LHCN-M2 (cell line): ENCODE results near the gene ACIN1. TPM values are rescaled to one million over a fixed set of nuclear protein-coding genes. Genes with fewer than 3 reads are reported as not detected.
"Not testable (repeated sequence)": the region's sequence is repeated elsewhere in the genome, so short reads cannot be mapped to it uniquely, and the experiment has no call there.

ENCODE experiments used
- DNase-seq: peaks from one replicate; pipeline ENCODE4 v3.0.0-alpha.2; 2012; ENCODE audit warnings: low read depth
- total RNA-seq: library from RNA; depleted of rRNA; stranded (reverse); fragments of >200 nt; gene quantifications from 2 replicates; pipeline ENCODE4 v1.2.3, GENCODE V29; 2014

The ACIN1 gene
- total RNA-seq, 1 experiment from 2014 or later: 106 TPM

DNA sequence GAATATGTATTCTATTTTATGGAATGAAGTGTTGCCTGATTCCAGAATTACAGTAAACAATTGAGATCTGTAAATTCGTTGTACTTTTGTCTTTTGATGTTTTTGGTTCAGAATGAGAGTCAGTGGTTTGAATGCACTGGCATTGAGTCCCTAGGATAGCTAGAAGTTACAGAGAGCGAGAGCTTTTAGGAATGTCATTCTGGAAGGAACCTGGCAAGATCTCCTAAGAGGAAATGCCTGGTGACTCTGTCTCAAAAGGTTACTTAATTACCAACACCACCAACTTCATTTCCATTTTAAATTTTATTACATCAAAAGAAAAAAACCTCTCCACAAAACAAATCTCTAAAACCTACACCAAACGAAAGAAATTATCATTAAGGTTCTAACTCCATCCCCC is 30.1 kb upstream of the ACIN1 start:
- DNase-seq: no peak

DNA sequence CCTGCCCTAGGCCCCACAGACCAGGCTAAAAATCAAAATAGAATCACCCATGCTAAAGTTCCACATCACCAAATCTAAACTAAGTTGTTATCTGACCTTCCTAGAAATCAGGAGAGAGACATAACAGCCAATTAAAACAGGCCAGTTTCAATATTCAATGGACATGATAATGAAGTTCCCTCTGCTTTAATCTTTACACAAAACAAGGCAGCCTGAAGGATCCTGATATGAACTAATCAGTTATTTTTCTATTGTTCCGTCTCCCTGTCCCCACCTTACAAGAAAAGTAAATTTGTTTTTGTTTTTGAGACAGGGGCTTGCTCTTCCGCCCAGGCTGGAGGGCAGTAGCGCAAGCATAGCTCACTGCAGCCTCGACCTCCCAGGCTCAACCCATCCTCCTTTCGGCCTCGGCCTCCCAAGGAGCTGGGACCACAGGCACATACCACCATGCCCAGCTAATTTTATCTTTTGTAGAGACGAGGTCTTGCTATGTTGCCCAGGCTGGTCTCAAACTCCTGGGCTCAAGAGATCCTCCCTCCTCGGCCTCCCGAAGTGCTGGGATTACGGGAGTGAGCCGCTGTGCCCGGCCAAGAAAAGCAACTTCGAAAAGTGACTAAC is 29.5 kb upstream of the ACIN1 start:
- no peak for DNase-seq

DNA sequence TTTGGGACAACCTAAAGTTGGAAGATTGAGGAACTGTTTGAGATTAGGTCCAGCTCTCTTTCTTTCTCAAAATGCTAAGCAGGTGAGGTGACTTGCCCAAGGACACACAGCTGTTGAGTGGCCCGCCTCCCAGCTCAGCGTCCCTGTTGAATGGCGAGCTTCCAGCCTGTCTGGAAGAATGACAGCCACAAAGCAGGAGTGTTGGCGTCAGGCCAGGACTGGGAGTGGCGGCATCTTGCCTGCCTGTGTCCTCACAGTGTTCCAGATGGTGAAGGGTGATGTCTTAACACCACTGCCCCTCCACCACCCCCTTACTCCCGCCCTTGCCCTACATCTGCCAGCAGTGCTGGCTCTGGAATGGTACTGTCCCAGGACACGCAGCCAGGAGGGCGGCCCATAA is 28.5 kb upstream of the ACIN1 start:
- no peak for DNase-seq

DNA sequence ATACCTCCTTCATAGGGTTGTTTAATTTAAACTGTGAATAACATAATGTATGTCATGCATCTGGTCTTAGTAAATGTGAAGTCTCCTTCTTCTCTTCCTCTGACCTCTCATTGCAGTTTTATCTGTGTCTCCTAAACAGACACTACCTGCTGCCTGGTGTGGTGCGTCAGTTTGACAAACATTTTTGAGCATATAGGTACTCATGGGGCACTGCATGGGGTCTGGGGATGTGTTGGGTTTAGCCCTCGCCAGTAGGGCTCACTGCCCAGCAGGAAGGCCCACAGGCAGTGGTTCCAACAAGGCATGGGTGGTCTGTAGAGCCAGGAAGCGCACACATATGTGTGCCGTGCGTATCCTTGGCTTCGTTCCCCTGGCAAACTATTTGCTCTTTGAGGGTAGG is 27.1 kb upstream of the ACIN1 start:
- DNase-seq: no peak

DNA sequence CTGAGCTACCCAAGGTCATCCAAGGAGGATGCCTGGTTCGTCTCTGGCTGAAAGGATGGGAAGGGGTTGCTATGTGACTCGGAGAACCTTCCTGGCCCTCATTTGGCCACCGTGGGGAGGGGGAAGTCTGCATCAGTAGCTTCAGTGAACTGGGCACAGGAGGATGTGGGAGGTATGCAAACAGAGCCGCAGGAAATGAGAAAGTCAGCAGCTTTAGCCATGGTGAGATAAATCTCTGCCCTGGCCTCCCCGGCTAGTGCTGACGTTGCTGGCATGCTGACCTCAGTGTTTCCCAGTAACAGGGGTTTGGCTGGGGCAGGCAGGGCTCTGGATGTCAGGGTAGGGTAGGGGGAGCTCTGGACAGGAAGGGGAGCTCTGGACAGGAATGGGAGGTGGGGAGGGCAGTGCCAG is 26.4 kb upstream of the ACIN1 start:
- DNase-seq: no peak

DNA sequence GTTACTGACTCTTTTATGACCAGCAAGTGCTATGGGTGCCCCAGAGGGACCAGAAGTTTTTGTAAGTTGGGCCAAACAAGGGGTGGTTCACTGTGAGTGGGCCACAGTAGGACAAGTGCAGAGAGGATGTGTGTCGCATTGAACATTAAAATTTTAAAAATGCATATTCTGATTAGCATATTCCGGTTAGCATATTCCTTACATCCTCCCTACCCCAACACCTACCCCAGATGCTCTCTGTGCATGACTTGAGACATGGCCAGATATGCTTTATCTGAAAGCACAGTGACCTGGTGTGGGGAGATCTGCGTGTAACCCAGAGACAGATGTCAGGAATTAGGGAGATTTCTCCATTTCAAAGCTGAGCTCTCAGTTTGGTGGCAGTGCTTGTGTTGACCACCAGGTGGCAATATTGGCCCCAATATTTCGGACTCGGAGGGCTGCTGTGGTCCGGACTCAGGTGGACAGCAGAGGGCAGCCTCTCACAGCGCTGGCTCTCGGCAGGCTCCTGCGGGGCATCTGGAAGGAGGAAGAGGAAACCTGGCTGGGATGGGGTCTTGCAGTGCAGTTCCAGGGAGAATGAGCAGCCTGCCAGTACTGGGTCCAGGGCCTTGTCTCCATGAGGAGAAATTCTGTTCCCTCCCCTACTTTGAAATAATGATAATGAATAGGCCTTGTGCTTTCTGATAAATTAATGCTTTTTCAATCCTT is 25.8 kb upstream of the ACIN1 start:
- peak; percentile 74 for DNase-seq

DNA sequence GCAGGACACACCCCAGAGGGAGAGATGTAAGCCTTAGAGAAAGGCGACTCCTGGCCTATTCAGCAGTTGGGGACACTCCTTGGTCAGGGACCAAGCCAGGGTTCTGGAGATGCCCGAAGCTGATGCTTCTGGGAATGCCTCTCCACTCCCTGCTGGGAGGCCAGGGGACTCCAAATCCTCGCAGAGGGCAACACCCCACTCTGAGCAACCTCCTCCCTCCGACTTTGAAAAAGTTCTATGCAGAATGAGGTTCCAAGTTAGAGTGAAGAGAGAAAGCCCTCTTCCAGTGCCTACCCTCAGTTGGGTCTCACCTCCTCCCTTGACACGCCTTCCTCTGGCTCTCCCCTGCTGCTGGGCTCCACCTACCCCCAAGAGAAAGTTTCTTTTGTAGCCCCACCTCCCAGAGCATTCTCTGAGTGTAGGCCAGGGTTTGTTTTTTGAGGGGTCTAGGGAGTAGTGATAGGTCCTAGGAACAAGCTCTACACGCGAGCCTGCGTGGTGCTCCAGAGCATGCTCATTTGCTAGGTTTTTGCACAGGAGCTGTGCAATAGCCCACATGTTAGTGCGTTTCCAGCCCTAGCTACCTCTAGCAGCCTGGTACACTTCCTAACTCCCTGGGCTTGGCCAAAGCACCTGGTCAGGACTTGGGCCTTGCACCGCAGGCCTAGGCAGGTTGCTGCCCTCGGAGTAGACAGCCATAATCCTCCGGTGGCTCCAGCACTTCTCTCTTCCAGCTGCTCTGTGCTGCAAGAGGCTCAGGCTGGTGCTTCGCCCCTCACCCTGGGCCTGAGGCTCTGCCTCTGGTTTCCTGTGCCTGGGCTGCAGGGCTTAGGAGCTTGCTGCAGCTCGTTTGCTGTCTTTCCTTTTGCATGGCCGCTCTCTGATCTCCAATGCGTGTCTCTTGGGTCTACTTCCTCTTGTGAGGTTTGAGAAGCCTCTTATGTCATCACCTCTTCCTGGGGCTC is 24.7 kb upstream of the ACIN1 start:
- DNase-seq: no peak

DNA sequence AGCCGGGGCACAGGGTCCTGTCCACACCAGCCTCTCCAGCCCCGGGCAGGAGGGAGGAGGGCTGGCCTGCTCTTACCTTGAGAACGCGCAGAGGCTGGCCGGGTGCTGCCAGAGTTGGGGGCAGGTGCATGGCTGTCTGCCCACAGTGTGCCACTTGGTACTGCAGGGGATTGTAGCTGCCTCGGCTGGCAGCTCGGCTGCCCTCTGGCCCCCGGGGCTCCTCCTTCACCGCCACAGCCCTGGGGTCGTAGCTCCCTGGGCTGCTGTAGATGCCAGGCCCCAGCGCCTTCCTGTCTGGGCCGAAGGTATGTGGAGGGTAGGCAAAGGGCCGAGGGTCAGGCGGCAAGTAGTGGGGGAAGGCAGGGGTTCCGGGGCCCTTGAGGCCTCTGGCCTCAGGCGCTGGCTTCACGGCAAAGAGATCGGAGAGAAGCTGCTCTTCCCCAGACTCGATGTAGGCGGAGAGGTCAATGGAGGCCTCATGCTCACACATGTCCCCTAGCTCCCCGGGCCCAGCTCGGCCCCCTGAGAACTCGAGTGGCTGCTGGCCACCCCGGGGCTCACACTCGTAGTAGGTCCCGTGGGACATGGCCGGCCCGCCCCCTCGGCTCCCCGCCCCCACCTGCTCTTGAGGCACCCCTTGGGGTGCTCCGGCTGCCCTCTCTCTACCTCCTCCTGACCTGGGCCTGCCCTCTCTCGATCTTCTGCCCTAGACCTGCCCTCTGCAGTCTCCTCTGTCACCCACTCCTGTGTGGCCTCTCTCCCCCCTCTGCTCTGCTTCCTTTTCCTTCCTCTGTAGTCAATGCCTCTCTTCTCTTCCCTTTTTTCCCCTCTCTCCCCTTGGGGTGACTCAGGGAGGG is 23.8 kb upstream of the ACIN1 start, which contains the start of gene CEBPE:
CEBPE (minus strand) TSS at position 750 of the 857 bp plus-strand sequence; CDS start at position 586, 164 bp downstream.
- DNase-seq: no peak

DNA sequence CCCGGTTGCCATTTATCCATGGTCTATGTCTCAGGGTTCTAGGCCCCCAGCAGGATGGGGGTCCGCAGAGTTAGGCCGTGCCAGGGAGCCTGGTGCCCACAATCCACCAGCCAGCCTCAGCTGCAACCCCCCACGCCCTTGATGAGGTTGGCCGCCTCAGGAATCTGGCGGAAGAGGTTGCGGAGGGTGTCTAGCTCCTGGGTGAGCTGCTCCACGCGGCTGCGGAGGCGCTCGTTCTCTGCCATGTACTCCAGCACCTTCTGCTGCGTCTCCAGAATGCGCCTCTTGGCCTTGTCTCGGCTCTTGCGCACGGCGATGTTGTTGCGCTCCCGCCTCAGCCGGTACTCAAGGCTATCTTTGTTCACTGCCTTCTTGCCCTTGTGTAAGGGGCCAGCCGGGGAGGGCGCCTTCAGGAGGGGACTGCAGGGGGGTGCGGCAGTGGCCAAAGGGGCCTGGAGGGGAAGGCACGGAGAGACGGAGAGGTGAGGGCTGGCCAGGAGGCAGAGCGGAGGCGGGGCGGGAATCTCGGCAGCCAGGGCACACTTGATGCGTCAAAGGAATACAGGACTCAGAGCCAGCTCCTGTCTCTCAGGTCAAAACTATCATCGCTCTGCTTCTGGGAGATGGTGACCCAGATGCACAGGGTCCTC is 22.6 kb upstream of the ACIN1 start:
- DNase-seq: no peak

DNA sequence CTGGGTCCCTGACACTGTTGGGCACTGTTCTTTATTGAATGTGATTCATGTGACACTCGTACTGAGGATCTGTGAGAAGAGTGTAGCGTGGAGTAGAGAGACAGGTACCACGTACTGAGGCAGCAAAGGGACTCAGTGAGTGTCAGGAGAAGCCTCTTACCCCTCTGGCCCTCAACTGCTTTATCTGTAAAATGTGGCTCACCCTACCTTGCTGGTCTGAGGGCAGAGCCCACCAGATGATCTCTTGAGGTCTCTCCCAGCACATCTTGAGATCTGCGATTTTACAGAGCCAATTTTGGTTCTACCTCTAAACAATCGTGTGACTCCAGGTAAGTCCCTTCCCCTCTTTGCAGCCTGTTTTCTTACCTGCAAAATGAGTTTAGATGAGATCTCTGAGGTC is 21.0 kb upstream of the ACIN1 start:
- no peak for DNase-seq

DNA sequence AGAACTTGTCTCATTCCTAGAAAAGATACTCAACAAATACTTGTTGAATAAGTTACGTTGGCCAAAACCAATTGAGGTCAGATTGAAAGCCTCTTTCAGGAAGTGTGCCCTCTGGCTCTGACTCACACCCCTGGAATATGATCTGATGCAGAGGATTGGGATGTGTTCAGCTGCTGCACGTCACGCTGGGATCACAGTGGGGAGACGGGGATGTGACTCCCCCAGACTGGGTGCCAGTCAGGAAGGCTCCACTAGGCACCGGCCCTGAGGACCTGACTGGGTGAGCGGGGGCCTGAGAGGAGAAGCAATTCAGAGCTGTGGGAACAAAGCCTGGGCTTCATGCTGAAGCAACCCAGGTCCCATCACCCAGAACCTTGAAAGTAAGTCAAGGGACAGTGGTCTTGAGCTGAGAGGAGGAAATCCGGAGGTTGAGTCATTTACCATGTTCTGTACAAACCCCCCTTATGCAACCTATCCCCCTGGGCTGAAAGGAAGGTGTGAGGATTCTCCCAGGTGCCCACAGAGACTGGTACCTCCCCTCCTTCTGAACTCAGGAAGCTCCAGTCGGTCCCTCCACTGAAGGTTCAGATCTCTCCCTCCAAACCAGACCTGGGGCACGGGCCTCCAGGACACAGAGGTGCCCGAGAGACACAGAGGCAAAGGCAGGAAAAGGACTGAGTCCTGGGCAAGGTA is 20.2 kb upstream of the ACIN1 start:
- peak; percentile 98 for DNase-seq

DNA sequence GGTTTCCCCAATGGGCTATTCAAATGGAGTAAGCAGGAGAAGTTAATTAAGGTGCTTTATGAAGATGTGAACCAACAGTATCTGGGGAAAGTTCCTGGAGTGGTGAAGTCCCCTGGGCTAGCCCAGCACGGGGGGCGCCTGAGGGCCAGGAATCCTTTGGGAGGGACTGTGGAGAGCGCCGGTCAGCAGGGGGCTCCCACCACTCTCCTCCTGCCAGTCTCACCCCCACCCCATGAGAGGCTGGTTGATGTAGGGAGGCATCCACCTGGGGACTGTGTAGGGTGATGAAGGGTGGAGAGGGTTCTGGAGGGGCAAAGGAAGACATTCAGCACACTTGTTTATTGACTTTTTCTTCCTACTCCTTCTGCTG is 19.7 kb upstream of the ACIN1 start:
- DNase-seq: no peak

DNA sequence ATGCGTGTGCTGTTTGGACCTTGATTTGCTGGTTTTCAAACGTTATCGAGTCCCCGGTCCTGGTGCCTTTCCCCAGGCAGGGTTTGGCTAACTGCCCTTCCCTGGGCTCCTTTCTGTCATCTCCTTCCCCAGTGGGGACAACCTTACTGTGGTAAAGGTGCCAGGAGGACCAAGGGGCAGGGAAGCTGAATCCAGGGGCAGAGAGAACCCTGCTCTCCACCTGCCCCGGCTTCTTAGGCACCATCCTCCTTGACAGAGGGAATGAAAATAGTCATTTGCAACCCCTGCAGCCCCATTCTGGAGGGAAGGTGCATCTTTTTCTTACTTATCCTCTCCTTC is 19.2 kb upstream of the ACIN1 start:
- no peak for DNase-seq

DNA sequence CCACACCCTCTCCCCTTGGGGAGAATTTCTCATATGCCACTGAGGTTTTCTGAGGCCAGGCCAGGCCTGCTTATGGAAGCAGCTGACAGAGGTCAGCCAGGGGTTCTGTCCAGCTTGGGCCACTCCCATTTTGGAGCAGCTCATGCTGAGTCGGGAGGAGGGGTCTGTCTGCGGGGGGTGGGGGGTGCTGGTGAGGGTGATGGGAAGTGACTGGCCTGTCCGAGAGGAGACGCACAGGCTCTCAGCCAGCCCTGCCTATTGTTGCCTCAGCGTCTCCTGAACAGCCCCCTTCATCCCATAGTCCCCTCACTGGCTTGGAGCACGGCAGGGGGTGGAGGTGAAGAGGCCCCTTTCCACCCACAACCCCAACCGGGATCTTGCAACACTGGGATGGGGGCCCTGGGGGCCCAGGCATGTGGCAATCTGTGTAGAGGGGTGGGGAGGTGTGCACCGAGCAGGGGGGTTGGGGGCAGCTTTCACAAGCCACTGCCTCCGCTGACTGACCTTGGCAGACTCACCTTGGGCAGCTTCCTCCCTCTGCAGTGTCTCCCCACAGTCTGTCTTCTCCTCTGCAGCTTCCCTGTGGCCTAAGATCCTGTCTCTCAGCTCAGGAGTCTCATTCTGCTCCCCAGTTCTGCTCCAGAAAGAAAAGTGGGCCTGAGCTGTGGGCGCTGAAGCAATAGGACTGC is 18.6 kb upstream of the ACIN1 start:
- DNase-seq: peak; percentile 66

DNA sequence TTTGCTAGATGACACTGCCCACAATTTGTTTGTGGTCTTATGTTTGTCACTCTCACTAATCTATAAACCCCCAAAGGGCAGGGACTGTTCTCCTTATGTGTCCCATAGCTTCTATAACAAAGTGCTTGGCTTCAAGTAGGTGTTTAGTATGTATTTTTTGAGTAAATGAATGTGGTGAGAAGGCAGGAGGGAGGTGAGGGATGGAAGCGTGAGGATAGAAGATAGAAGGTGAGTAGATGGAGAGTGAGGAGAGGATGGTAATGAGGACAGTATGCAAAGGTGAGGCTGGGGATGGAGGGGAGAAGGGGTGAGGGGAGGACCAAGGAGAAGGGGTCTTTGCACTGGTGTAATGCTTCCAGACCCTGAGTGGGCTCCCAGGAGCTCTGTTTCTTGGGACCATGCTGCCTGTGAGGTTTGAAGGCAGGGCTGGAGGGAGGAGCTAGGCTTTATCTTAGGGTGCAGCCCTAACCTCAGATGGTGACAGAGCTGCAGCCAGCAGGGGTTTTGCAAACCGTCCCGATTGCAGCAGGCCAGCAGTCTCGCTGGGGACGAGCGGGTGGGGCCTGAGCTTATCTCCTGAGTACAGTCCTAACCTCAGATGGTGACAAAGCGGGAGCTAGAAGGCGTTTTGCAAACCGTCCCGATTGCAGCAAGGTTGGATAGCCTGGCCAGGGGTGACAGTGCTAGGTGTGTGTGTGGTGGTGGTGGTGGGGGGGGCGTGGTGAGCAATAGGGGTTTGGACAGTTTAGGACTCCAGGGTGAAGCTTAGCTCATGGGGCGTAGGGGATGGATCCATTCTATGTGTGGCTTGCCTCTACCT is 17.6 kb upstream of the ACIN1 start:
- no peak for DNase-seq

DNA sequence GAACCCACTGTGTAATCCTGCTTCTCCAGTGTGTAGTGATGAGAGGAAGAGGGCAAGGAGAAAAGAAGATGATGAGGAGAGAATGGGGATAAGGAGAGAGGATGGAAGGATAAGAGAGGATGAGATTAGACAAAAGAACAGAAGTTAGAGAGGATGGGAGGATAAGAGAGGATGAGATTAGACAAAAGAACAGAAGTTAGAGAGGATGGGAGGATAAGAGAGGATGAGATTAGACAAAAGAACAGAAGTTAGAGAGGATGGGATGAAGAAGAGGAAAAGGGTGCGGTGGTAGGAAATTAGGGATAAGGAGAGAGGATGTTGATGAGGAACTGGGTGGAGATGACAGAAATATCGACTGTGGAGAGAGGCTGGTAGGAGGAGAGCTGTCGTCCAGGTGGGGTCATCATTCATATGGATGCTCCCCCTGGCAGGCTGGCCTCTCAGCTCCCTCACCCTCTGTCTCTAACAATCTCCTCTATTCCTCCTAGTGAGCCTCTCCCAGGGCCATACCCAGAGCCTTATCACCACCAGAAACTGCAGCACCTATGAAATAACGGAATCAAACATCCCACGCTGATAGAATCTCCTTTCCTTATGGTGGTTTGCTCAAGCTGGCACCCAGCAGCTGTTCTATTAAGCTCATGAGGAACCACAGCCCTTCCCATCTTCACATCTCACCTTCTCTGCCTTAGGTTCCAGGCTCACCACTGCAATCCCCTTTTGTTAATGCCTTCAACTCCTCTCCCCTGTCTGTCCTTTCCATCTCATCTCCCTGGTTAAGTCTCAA is 15.8 kb upstream of the ACIN1 start:
- no peak for DNase-seq

DNA sequence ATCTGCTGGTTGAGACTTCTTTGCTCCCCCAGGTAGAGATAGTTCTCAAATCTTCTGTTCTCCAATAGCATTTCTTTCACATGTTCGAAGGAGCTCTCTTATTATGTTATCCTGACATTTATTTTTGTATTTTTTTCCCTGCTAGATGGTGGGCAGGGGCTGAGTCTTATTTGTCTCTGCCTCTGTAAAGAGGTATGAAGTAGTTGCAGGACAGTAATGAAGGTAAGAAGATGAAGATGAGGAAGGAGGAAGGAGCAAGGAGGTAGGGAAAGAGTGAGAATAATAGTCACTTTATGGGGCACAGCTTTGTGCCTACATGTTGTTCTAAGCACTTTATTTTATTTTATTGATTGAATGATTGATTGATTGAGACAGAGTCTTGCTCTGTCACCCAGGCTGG is 14.8 kb upstream of the ACIN1 start:
- DNase-seq: no peak

DNA sequence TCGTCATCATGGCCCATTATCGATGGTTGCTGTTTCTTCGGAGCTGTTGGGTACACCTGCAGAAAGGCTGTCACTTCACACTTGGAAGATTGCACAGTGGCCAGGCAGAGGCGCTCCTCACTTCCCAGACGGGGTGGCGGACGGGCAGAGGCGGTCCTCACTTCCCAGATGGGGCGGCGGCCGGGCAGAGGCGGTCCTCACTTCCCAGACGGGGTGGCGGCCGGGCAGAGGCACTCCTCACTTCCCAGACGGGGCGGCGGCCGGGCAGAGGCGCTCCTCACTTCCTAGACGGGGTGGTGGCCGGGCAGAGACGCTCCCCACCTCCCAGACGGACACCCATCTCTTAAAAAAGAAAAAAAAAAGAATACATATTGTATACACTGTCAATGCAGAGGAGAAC is 13.2 kb upstream of the ACIN1 start:
- DNase-seq: not testable (repeated sequence)
